Hypothalamus (tissue), 51 donors: ENCODE measurements around the gene OR8A1.

Source experiments
- DNase-seq, 51 donors: peaks; one replicate each; lab custom pipeline; 2025; lab: John Stamatoyannopoulos, UW

Gene OR8A1

GRCh38 chr11:124569697-124570096 lies at the start of gene OR8A1:
TSS of gene OR8A1 (plus strand) at chr11:124569997. CDS start at chr11:124570120, 123 bp downstream.
- no peak for DNase-seq

GRCh38 chr11:124520550-124520854 lies 49.3 kb upstream of the OR8A1 start:
- DNase-seq = no peak

GRCh38 chr11:124533626-124534025 lies 36.2 kb upstream of the OR8A1 start:
- DNase-seq = no peak

- DNase-seq = no peak
Measured at GRCh38 chr11:124534051-124534450, 35.7 kb upstream of the OR8A1 start.

GRCh38 chr11:124535552-124536232 lies 34.1 kb upstream of the OR8A1 start:
- no peak for DNase-seq

- peak in 13 of 51 donors; percentile 5 to 39 (median 16) for DNase-seq
Measured at GRCh38 chr11:124536520-124536919, 33.3 kb upstream of the OR8A1 start.

- no peak for DNase-seq
Measured at GRCh38 chr11:124538019-124538418, 31.8 kb upstream of the OR8A1 start.

- no peak for DNase-seq
Measured at GRCh38 chr11:124541204-124541603, 28.6 kb upstream of the OR8A1 start.

- no peak for DNase-seq
Measured at GRCh38 chr11:124543145-124543544, 26.7 kb upstream of the OR8A1 start.

- DNase-seq = no peak
Measured at GRCh38 chr11:124543554-124543953, 26.2 kb upstream of the OR8A1 start, which contains the start of gene OR8B12. TSS of gene OR8B12 (minus strand) at chr11:124543654. CDS start at chr11:124543654, 0 bp downstream.

- no peak for DNase-seq
Measured at GRCh38 chr11:124551189-124551588, 18.6 kb upstream of the OR8A1 start.

- DNase-seq = no peak
Measured at GRCh38 chr11:124551987-124552386, 17.8 kb upstream of the OR8A1 start.

GRCh38 chr11:124556828-124557227 lies 13.0 kb upstream of the OR8A1 start:
- DNase-seq = no peak

- no peak for DNase-seq
Measured at GRCh38 chr11:124570160-124570559, 363 bp downstream of the OR8A1 start.

- DNase-seq = no peak
Measured at GRCh38 chr11:124577716-124578427, 8.1 kb downstream of the OR8A1 start.

- no peak for DNase-seq
Measured at GRCh38 chr11:124578761-124579160, 9.0 kb downstream of the OR8A1 start.

- no peak for DNase-seq
Measured at GRCh38 chr11:124581817-124582216, 12.0 kb downstream of the OR8A1 start.

GRCh38 chr11:124582565-124582964 lies 12.8 kb downstream of the OR8A1 start:
- no peak for DNase-seq

GRCh38 chr11:124583781-124584180 lies 14.0 kb downstream of the OR8A1 start:
- DNase-seq = no peak

GRCh38 chr11:124584681-124585372 lies 15.0 kb downstream of the OR8A1 start:
- DNase-seq = no peak

- DNase-seq = peak in 24 of 51 donors; percentile 2 to 62 (median 13)
Measured at GRCh38 chr11:124586238-124586860, 16.6 kb downstream of the OR8A1 start.
